Measurements from ENCODE around the gene RBKS.
"Not testable (repeated sequence)": the region's sequence is repeated elsewhere in the genome, so short reads cannot be mapped to it uniquely, and the experiment has no call there.

RBKS gene

GRCh38 chr2:27875089-27875881 lies 14.9 kb downstream of the RBKS start:
- DNase-seq (ENCODE audit: low read depth in 3 of 3, low spot score in 1 of 3): no peak

DNA sequence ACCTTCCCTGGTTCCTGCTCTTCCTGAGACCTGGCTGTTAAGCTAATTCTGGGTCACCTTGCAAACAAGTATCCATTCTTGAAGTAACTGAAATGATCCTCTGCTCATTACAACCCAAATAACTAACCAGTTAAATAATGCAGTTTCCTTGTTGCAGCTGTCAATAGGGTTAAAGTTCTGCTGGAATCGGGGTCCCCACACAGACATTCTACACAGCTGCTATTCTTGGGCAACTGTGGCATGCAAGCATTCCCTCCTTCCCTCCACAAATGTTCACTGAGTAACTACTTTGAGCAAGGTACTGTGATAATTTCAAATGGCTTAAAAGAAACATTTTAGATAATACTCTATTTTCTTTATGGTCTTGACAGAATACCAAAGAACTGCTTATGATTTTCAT lies 17.1 kb downstream of the RBKS start:
- DNase-seq (ENCODE audit: low read depth in 3 of 3, low spot score in 1 of 3): no peak

GRCh38 chr2:27871802-27872201 lies 18.4 kb downstream of the RBKS start:
- DNase-seq (ENCODE audit: low read depth in 3 of 3, low spot score in 1 of 3): no peak

DNA sequence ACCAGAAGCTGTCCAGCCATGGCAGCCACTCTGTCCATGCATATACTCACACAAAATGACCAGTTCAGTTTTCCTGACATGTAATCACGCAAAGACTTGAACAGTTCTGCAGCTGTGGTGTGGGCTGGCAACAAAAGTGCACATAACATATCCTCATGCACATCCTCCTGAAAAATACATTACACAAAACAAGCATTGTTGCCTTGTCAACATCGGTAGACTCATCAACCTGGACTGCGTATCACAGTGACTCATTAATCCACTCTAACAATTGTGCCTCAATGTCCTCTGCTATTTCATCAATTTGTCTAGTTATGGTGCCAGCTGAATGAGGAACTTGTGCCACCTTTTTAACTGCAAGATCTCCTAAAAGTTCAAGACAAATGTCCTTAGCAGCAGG lies 19.5 kb downstream of the RBKS start:
- DNase-seq (ENCODE audit: low read depth in 3 of 3, low spot score in 1 of 3): no peak

- DNase-seq (ENCODE audit: low read depth in 3 of 3, low spot score in 1 of 3): no peak
These were observed 20.4 kb downstream of the RBKS start for GRCh38 chr2:27869763-27870162.

- DNase-seq (ENCODE audit: low read depth in 3 of 3, low spot score in 1 of 3): no peak
These were observed 23.9 kb downstream of the RBKS start for GRCh38 chr2:27866237-27866636.

DNA sequence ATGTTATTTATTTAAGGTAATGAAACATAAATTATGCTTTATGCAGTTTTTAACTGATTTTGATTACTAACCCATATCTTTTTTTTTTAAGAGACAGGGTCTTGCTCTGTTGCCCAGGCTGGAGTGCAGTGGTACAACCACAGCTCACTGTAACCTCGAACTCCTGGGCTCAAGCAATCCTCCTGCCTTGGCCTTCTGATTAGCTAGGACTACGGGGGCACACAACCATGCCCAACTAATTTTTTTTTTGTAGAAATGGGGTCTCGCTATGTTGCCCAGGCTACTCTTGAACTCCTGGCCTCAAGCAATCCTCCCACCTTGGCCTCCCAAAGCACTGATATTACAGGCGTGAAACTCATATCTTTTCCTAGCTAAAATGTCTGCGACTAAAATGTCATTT lies 26.2 kb downstream of the RBKS start:
- not testable (repeated sequence) for DNase-seq (ENCODE audit: low read depth in 3 of 3, low spot score in 1 of 3)

- DNase-seq (ENCODE audit: low read depth in 3 of 3, low spot score in 1 of 3): no peak
These were observed 27.0 kb downstream of the RBKS start for GRCh38 chr2:27863146-27863545.

DNA sequence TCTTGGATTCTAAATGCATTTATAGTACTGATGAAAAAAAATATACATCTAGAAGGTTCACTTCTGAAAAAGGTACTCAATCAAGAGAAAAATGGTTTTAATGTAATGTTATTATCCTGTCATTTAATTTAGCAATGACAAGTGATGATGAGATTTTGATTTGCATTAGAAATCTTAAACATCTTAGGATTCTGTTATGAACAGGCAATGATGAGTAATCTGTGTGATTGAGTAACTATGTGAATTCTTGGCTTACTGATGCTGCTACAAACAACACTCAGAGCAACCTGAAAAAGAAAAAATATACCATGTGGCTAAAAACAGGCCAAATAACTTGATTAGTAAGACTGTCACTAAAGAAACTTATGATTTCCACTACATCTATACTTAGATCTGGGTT lies 30.1 kb downstream of the RBKS start:
- DNase-seq (ENCODE audit: low read depth in 3 of 3, low spot score in 1 of 3): no peak

- no peak for DNase-seq (ENCODE audit: low read depth in 3 of 3, low spot score in 1 of 3)
These were observed 32.6 kb downstream of the RBKS start for GRCh38 chr2:27857417-27858172.

DNA sequence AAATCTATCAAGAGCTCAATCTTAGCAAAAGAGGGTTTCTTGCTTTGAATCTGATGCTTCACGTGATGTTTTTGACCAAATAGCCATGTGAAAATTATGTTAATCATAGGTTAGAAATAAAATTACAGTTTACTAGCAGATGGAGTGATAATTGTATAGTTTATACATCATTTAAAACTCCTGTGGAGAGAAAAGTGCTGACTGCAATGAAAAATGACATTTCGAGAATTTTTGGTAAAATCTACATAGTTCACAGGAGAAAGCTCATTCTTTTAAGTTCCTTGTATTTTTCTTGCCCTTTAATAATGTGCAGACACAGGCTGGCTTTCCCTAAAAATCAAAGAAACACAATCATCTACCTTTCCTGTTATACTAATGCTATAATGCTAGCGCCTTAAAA lies 33.2 kb downstream of the RBKS start:
- no peak for DNase-seq (ENCODE audit: low read depth in 3 of 3, low spot score in 1 of 3)

GRCh38 chr2:27856386-27856785 lies 33.8 kb downstream of the RBKS start:
- DNase-seq (ENCODE audit: low read depth in 3 of 3, low spot score in 1 of 3): no peak

- no peak for DNase-seq (ENCODE audit: low read depth in 3 of 3, low spot score in 1 of 3)
These were observed 34.7 kb downstream of the RBKS start for GRCh38 chr2:27855476-27855875.

GRCh38 chr2:27854229-27854862 lies 35.8 kb downstream of the RBKS start:
- DNase-seq (ENCODE audit: low read depth in 3 of 3, low spot score in 1 of 3): no peak

- DNase-seq (ENCODE audit: low read depth in 3 of 3, low spot score in 1 of 3): no peak
These were observed 37.5 kb downstream of the RBKS start for GRCh38 chr2:27852691-27853090.

DNA sequence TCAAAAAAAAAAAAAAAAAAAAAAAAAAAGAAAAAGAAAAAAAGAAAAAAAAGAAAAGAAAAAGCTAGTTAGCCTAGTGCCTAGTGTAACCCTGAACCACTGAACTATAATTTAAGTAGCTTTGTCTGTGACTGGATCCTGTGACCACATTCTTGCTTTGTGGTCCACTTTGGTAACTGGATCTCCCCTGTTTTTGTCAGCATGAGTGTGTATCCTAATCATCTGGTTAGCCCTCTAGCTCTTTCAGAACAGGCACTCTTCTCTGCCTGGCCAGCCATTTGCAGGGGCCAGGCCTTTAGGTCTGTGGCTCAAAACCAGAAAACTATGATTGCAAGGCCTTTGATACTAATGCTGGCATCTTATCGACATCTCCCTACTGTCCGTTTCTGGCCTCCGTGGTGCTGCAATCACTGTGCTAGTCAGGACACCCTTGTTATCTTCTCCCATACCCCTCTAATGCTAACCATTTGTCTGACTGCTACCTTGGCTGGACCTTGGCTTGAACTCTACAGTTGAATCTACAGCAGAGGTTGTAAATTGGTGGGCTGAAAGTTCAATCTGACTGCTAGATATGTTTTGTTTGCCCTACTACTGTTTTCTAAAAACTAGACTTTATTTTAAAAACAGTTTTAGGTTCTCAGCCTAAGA lies 40.5 kb downstream of the RBKS start:
- no peak for DNase-seq (ENCODE audit: low read depth in 3 of 3, low spot score in 1 of 3)

GRCh38 chr2:27847333-27847732 lies 42.9 kb downstream of the RBKS start:
- no peak for DNase-seq (ENCODE audit: low read depth in 3 of 3, low spot score in 1 of 3)

DNA sequence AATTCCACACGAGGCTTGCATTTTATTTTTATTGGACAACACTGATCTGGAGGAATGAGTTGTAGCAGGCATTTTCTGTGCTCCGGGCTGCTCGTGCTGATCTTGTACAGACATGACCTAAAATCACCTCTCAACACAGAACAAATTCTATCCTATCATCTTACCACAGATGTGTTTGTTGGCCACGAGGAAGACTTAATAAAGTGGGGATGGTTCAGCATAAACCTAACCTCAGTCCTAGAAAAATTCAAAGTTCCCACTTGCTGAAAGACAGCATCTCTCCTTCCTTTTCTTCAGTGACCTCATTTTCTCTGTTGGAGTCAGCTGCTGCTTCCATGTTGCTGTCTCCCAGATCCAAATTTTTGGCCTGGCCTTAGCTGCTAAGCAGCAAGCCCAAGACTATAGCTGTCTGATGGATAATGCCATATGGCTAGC lies 45.3 kb downstream of the RBKS start:
- DNase-seq (ENCODE audit: low read depth in 3 of 3, low spot score in 1 of 3): no peak

GRCh38 chr2:27843992-27844391 lies 46.2 kb downstream of the RBKS start:
- DNase-seq (ENCODE audit: low read depth in 3 of 3, low spot score in 1 of 3): no peak

- DNase-seq (ENCODE audit: low read depth in 3 of 3, low spot score in 1 of 3): no peak
These were observed 47.3 kb downstream of the RBKS start for GRCh38 chr2:27842894-27843293.

DNA sequence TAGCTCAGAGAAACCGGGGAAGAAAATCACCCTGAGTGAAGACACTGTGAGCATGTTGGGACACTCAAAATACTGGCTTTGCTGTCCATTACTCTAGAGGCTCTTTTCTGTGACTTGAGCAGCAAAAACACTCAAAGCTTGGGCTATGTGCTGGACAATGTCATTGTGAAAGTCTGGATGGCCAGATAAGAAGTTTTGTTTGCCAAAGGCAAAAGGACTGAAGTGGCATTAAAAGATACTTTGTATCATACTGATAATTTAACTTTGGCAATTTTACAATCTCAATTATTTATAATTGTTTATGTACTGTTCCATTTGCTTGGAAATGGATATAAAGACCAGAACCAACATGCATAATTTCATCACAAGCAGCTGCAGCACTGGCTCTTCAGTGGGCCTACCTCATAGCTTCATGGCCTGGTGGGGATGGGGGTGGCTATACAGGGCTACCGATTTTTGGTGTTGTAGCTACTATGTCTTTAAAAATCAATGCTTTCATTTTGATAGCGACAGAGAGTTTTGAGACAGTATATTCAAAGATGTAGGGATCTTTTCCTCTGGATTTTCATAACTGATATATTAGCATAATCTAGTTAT lies 51.1 kb downstream of the RBKS start:
- DNase-seq (ENCODE audit: low read depth in 3 of 3, low spot score in 1 of 3): no peak
